ENCODE results near the gene MYMX. TPM values are rescaled to one million over a fixed set of nuclear protein-coding genes. Genes with fewer than 3 reads are reported as not detected.

MYMX gene
- total and polyA plus RNA-seq, 2 of the 13 experiments (the other 11 are each of a cell fraction or from before 2014, with no cell fraction given), result not detected

DNA sequence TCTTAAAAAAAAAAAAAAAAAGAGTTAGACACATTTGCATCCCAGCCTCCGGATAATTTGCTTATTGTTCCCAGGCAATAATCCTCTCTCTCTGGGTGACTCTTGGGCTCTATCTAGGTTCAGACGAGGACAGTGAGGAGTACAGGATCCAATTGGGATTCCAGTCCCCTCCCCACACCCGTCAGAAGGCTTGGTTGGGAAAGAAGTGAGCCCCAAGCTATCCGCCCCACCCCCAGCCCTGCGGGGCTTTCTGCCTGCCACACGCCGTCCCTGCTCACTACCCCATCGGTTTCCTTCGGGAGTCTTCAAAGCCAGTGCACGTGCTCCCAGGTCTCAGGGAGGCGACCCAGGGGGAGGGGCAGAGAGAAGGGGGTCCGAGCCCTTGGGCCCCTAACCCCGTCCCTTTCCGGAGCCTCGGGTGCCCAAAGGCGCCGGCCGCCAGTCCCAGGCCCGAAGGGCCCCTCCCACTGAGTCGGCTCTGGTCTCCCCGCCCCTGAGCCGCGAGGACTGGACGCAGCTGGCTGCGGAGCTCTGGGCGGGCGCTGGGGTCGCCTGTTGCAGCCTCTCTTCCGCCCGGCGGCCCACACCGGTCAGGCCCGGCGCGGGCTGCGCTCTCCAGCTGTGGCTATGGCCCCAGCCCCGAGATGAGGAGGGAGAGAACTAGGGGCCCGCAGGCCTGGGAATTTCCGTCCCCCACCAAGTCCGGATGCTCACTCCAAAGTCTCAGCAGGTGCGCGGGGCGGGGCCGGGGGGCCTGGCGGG lies 2.5 kb downstream of the MYMX start (continued):
- TF ChIP-seq ZHX2 (IDR thresholded peaks at IDR 0.05; ENCODE audit: low read depth) (no peak; the same call in 1 of the 2 replicates), ZHX2 (CRISPR knock-in tag; IDR thresholded peaks at IDR 0.05; ENCODE audit: borderline replicate concordance) (no peak; the same call in 1 of the 2 replicates), ZNF224 (CRISPR knock-in tag; IDR thresholded peaks at IDR 0.05) (peak; percentile 95), THAP11 (CRISPR knock-in tag; IDR thresholded peaks at IDR 0.05) (peak; percentile 38; the same call in 1 of the 2 replicates), CEBPB (IDR thresholded peaks at IDR 0.05; ENCODE audit: borderline replicate concordance, low read depth, low read length) (no peak), ZFAT (CRISPR knock-in tag; conservative IDR thresholded peaks at IDR 0.05) (0 out of 2 replicates have a peak, but pooled peaks have one; percentile 26), KAT8 (CRISPR knock-in tag; IDR thresholded peaks at IDR 0.05) (peak; percentile 72; the same call in 1 of the 2 replicates), ZFP36L1 (CRISPR knock-in tag; IDR thresholded peaks at IDR 0.05) (0 out of 2 replicates have a peak, but pooled peaks have one; percentile 61), ZNF839 (CRISPR knock-in tag; IDR thresholded peaks at IDR 0.05; ENCODE audit: borderline replicate concordance) (peak; percentile 65; the same call in 1 of the 2 replicates), RBM39 (IDR thresholded peaks at IDR 0.05; ENCODE audit: low read depth, low read length, poor library complexity, severe bottlenecking) (peak; percentile 59), RNF2 (conservative IDR thresholded peaks at IDR 0.05; ENCODE audit: low read depth) (peak; percentile 63; the same call in 1 of the 2 replicates), ZMYM3 (CRISPR knock-in tag; IDR thresholded peaks at IDR 0.05) (0 out of 2 replicates have a peak, but pooled peaks have one; percentile 18), ZNF761 (CRISPR knock-in tag; conservative IDR thresholded peaks at IDR 0.05) (peak; percentile 76; the same call in 1 of the 2 replicates), RELA (CRISPR knock-in tag; IDR thresholded peaks at IDR 0.05) (no peak), HHEX (CRISPR knock-in tag; IDR thresholded peaks at IDR 0.05) (0 out of 2 replicates have a peak, but pooled peaks have one; percentile 14), PAF1 (CRISPR knock-in tag; IDR thresholded peaks at IDR 0.05) (no peak), MAF1 (CRISPR knock-in tag; IDR thresholded peaks at IDR 0.05; ENCODE audit: borderline replicate concordance) (no peak)
- TF ChIP-seq, protein P1, sequence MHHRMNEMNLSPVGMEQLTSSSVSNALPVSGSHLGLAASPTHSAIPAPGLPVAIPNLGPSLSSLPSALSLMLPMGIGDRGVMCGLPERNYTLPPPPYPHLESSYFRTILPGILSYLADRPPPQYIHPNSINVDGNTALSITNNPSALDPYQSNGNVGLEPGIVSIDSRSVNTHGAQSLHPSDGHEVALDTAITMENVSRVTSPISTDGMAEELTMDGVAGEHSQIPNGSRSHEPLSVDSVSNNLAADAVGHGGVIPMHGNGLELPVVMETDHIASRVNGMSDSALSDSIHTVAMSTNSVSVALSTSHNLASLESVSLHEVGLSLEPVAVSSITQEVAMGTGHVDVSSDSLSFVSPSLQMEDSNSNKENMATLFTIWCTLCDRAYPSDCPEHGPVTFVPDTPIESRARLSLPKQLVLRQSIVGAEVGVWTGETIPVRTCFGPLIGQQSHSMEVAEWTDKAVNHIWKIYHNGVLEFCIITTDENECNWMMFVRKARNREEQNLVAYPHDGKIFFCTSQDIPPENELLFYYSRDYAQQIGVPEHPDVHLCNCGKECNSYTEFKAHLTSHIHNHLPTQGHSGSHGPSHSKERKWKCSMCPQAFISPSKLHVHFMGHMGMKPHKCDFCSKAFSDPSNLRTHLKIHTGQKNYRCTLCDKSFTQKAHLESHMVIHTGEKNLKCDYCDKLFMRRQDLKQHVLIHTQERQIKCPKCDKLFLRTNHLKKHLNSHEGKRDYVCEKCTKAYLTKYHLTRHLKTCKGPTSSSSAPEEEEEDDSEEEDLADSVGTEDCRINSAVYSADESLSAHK (CRISPR knock-in tag; IDR thresholded peaks at IDR 0.05; ENCODE audit: borderline replicate concordance), result no peak; the same call in 1 of the 2 replicates
- TF ChIP-seq, protein P2, sequence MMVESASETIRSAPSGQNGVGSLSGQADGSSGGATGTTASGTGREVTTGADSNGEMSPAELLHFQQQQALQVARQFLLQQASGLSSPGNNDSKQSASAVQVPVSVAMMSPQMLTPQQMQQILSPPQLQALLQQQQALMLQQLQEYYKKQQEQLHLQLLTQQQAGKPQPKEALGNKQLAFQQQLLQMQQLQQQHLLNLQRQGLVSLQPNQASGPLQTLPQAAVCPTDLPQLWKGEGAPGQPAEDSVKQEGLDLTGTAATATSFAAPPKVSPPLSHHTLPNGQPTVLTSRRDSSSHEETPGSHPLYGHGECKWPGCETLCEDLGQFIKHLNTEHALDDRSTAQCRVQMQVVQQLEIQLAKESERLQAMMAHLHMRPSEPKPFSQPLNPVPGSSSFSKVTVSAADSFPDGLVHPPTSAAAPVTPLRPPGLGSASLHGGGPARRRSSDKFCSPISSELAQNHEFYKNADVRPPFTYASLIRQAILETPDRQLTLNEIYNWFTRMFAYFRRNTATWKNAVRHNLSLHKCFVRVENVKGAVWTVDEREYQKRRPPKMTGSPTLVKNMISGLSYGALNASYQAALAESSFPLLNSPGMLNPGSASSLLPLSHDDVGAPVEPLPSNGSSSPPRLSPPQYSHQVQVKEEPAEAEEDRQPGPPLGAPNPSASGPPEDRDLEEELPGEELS (CRISPR knock-in tag; IDR thresholded peaks at IDR 0.05), result peak; percentile 52; the same call in 1 of the 2 replicates
